Effector CD4-positive, alpha-beta T cell (primary cell): ENCODE data around the gene CLEC3B.
"Not testable (repeated sequence)": the region's sequence is repeated elsewhere in the genome, so short reads cannot be mapped to it uniquely, and the experiment has no call there.

Experiments used
- DNase-seq: peaks from one replicate; pipeline ENCODE4 v3.0.0-alpha.2; 2020

CLEC3B gene

GRCh38 chr3:45037720-45038455 lies 11.8 kb downstream of the CLEC3B start:
- peak; percentile 88 for DNase-seq

GRCh38 chr3:45041666-45042065 lies 15.6 kb downstream of the CLEC3B start:
- no peak for DNase-seq

- DNase-seq, result no peak
Observed at GRCh38 chr3:45042162-45042561, 16.1 kb downstream of the CLEC3B start.

- no peak for DNase-seq
Observed at GRCh38 chr3:45043728-45044299, 17.7 kb downstream of the CLEC3B start.

GRCh38 chr3:45048244-45048643 lies 22.1 kb downstream of the CLEC3B start:
- no peak for DNase-seq

- no peak for DNase-seq
Observed at GRCh38 chr3:45049807-45050206, 23.7 kb downstream of the CLEC3B start.

GRCh38 chr3:45051685-45052084 lies 25.6 kb downstream of the CLEC3B start:
- DNase-seq, result no peak

- not testable (repeated sequence) for DNase-seq
Observed at GRCh38 chr3:45053805-45054195, 27.7 kb downstream of the CLEC3B start.

DNA sequence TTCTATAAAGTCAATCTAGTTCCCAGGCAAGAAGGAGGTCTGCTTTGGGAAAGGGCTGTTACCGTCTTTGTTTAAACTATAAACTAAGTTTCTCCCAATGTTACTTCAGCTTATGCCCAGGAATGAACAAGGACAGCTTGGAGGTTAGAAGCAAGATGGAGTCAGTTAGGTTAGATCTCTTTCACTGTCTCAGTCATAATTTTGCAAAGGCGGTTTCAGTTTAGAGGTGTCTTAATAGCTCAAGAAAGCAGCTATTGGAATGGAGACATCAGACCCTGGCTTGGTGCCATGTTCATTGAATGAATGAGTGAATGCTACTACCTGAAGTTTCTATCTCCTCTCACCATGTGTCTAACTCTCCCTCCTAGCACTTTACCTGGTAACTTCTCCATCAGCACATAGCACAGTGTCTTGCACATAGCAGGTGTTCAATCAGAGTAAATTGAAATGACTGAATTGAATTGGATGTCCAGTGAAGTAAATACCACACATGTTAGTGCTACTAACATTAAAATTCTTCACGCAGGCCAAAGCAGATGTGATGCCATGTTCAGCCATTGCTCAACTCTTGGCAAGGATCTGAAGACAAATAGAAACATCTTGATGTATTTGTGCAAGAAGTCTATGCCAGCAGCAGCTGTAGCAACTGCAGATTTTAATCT lies 28.2 kb downstream of the CLEC3B start:
- no peak for DNase-seq

DNA sequence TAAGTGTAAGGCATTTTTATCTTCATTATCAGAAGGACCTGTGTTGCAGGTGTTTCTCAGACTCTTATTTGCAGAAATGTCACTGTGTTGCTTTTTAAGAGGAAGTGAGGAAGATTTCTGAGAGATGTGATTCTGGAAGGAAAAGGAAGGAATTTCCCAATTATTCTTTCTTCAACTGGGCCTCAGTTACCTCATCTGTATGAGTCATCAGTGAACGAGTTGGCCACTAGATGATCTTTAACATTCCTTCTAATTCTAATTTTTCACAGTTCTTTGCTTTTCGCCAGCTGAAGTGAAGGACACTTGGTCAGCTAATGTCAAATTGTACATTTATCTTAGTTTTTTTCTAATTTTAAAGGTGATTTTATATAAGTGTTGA lies 28.9 kb downstream of the CLEC3B start:
- no peak for DNase-seq

DNA sequence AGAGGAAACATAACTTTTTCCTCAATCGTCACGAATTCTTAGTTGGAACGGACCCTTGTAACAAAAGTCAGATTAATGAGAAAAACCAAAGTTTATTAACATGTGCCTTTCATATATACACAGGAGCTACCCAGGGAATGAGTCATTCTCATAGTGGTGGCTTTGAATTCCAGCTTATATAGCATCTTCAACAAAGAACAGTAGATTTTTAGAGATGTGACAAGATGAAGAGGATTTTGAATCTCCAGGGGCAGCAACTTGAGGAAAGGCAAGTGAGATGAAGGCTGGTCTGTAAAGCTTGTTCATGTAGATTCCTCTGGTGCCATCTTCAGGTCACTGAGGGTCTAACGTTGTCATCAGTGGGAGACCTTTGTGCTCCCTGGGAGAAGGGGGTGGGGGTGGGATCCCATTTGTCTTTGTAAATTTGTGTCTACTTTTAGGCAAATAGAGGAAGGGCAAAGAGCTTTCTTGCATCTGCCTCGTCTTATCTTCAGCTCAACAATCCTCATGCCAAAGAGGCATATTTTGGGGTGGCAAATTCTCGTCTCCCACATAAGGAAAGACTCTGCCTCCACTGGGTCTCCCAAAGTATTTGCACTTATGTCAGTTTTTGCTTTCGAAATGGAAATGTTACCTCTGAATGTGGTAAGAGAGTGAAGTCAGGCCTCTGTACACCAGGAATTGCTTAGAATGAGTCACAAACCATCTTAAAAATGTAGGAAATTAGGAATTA lies 29.5 kb downstream of the CLEC3B start:
- DNase-seq, result no peak

GRCh38 chr3:45056608-45057301 lies 30.7 kb downstream of the CLEC3B start:
- DNase-seq, result no peak

GRCh38 chr3:45057557-45057956 lies 31.5 kb downstream of the CLEC3B start:
- no peak for DNase-seq

DNA sequence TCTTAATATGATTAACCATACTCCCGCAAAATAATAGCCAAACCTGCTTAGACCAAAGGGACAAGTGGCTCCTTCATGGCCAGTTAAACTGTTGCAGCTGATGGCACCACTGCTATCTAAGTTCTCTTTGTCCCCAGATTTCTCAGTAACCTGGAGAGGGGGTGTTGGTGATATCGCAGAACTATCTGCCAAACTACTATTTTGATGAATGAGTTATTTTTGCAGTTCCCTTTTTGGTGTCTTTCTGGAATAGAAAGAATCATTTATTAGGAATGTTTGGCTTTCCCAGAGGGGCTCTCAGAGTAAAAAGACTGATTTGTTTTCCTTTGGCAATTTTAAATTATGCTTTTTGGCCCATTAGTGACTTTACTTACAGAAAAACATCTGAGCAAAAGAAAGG lies 33.0 kb downstream of the CLEC3B start:
- DNase-seq, result no peak

DNA sequence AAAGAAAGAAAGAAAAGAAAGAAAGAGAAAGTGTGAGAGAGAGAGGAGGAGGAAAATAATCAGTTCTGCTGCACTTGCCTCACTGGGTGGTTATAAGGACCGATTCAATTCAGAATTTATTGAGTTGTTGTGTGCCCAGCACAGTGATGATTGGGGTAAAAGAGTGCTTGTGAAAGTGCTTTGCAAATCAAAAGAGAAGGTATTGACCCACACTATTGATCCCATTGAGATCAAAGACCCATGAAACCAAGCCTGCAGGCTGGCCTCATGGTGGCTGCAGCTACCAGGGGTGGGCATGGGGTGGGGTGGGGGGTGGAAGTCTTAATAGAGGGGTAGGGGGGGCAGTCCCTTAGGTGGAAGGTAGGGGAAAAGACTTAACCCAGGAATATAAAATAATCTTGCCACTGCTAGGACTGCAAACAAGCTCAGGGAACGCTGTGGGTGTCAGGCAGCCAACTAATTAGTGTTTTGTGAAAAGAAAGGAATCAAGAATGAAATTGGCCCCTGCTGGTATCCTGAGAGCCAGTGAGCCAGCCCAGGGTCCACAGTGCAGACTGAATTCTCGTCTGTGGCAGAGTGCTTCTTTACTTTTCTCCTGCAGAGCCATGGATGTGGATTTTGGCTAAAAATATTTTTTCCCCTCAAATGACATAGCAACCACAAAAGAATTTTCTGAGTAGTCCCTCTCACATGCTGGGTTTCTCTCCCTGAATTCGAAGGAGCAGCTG lies 34.2 kb downstream of the CLEC3B start:
- DNase-seq, result no peak

DNA sequence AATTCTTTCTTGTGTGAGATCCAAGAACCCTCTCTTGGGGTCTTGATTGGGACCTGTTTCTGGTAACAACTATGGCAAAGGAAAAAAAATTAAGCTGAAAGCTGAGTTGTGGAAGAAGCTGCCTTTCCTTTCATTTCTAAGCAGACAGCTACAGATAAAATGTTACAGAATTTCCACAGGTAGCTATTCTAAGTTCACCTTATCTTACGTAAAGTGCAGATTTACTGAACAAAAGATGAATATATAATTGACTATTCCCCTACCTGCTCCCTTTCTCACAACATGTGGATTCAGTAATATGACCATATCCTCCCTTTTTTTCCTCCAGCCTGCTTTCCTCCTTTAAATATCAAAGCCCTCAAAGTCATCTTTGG lies 36.6 kb downstream of the CLEC3B start:
- DNase-seq, result no peak

DNA sequence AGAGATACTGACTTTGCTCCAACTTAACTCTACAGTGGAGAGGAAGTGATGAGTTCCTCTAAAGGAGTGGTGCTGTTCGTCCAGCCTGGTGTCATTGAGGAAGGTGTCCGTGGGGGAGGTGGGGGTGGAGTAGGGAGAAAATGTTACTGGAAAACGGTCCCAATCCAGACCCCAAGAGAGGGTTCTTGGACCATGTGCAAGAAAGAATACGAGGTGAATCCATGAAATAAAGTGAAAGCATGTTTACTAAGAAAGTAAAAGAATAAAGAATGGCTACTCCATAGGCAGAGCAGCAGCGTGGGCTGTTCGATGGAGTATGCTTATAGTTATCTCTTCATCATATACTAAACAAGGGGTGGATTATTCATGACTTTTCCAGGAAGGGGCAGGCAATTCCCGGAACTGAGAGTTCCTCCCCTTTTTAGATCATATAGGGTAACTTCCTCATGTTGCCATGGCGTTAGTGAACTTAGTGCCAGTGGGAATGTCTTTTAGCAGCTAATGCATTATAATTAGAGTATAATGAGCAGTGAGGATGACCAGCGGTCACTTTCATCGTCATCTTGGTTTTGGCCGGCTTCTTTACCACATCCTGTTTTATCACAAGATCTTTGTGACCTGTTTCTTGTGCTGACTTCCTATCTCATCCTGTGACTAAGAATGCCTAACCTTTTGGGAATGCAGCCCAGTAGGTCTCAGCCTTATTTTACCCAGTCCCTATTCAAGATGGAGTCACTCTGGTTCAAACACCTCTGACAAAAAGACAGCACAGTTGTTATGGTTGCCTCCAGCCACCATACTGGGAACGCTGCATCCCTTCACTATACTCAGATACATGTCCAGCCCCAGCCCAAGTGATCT lies 38.6 kb downstream of the CLEC3B start:
- no peak for DNase-seq

- no peak for DNase-seq
Observed at GRCh38 chr3:45065373-45065720, 39.2 kb downstream of the CLEC3B start.

- no peak for DNase-seq
Observed at GRCh38 chr3:45066109-45066801, 40.2 kb downstream of the CLEC3B start.

DNA sequence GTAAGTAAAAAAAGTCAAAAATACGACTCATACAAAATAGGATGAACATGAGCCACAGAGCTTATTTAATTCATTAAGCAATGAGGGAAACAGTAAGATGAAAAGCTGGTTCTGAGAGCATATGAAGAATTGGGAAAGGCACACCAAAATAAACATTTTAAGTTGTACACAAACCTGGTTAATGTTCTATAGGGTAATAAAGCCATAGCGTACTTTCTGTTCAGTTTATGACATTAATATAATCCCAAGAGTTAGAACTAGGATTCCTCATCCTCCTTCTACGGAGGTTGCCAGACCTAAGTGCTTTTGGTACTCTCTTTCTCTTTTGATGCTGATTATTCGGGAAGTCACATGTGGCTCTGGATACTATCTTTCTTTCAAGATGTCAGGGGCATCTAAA lies 41.4 kb downstream of the CLEC3B start:
- no peak for DNase-seq

- no peak for DNase-seq
Observed at GRCh38 chr3:45067941-45068340, 41.8 kb downstream of the CLEC3B start.
